Activated T-helper 9 cell treated with anti-CD3 and anti-CD28 coated beads, Interleukin-2, amount 50 U/mL, for 16 hours (primary cell): ENCODE results near the gene FAM219B.
"Not testable (repeated sequence)": the region's sequence is repeated elsewhere in the genome, so short reads cannot be mapped to it uniquely, and the experiment has no call there.

Experiments
- DNase-seq: peaks from one replicate; pipeline ENCODE4 v3.0.0-alpha.2; 2020; ENCODE audit warnings: low read depth

FAM219B gene, protein sequence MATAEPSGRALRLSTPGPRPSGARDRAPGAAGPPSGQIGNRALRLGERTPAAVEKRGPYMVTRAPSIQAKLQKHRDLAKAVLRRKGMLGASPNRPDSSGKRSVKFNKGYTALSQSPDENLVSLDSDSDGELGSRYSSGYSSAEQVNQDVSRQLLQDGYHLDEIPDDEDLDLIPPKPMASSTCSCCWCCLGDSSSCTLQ

DNA sequence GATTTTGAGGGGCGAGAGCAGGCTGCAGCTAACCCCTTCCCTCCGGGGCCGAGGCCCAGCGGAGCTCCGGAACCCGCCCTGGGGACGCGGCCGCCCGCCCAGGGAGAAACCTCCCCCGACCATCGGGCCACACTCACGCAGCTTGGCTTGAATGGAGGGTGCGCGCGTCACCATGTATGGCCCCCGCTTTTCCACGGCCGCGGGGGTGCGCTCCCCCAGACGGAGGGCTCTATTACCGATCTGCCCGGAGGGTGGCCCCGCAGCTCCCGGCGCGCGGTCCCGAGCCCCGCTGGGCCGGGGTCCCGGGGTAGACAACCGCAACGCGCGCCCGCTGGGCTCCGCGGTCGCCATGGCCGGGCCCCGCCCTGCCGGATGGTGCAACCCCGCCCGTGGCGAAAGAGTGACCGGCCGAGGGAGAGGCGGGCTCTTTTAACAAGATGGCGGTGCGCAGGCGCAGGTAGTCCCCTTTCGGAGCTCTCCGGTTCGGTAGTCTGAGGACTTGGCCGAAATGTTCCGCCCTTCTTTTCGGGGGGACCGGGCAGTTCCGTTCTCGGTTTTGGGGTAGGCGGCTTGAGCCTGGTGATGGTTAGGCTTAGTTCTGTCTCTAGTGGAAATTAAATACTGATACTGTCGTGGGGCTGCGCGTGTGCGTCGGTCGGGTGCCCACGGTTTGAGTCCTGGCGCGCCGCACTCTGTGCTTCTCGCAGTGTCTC is at the start of gene FAM219B:
TSS of gene FAM219B (minus strand) at position 402 of the 713 bp plus-strand sequence. CDS start at position 351, 51 bp downstream.
- DNase-seq: peak; percentile 69

DNA sequence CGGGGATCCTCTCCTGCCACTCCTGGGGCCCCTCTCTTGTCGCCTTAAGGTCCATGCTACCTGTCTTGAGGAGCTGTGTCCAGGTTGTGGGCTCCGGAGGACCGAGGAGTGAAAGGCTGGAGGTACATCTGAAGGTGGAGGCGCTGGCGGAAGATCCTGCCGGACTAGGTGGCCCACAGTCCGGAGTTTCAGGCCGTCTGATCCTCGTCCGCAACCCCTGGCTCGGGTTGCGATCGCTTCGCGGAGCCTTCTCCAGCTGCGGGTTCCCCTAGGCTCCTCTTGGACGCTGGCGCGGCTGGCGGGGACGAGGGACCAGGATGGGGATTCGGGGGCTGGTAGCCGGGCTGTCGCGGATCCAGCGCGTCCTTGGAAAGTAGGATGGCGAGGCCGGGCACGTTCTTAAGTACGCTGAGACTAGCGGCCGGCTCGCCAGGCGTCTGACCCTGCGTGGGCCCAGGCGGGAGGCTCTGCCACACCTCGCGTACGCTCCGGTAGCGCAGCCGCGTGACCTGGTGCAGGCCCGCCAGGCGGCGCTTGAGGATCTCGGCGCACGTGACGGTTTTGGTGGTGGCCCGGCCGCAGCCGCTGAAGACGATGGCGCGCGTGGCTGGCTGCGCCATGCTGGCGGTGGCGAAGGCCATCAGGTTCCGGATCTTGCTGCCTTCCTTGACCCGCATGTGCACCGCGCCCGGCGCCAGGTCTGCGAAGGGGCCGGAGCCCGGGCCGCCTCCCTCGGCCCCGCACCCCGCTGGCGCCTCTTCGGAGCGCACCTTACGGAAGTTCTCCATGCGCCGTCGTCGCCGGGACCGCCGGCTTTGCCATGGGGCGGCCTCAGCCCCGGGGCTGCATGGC is 49.4 kb upstream of the FAM219B start:
- DNase-seq: peak; percentile 50

DNA sequence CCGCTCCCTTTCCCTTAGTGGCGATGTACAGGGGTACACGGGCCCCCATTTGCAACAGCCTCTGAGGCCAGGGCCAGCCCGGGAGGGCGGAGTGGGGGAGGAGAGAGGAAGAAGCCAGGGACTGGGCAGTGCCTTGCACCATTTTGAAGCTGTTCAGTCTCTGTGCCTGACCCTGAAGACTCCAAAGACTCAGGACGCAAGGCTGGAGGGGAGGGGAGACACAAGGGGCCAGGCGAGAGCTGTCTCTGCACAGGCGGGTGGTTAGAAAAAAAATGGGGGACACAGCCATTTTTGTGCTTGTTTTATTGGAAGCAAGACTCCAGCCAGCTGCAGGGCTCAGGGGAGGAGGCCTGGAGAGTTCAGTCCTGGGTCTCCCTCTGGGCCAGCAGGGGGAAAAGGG is 48.4 kb upstream of the FAM219B start:
- no peak for DNase-seq

DNA sequence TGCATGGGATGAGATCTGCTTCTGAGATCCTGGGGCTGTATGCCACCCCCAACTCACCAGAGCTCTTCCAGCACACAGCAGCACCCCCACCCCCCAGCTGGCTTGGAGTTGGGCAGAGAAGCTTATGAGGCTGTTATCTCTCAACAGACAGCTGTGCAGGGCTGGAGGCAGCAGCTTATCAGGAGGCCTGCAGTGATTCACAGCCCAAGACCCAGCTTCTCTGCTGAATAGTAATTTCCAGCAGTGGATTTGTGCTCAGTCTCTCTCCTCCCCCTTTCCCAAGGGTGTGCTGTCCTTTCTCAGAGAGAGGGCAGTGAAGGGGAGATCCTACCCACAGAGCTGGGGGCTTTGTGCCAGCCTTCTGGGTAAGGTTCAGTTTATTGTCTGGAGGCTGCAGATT is 47.9 kb upstream of the FAM219B start:
- DNase-seq: no peak

DNA sequence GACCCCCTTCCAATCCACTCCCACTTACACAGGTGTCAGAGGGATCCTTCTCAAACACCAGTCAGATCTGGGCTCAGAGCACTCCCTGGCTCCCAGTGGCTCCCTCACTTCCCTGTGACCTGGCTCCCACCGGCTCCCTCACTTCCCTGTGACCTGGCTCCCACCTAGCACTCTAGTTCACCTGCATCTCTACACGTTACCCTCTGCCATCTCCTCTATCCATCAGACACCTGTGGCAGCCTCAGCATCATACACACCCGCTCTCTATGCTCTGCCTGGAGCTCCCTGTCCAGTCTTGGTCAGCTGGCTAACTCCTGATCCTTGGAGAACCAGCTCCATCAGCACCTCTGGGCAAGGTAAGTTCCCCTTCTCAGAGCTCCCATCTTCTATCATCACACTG is 44.4 kb upstream of the FAM219B start:
- DNase-seq: no peak

DNA sequence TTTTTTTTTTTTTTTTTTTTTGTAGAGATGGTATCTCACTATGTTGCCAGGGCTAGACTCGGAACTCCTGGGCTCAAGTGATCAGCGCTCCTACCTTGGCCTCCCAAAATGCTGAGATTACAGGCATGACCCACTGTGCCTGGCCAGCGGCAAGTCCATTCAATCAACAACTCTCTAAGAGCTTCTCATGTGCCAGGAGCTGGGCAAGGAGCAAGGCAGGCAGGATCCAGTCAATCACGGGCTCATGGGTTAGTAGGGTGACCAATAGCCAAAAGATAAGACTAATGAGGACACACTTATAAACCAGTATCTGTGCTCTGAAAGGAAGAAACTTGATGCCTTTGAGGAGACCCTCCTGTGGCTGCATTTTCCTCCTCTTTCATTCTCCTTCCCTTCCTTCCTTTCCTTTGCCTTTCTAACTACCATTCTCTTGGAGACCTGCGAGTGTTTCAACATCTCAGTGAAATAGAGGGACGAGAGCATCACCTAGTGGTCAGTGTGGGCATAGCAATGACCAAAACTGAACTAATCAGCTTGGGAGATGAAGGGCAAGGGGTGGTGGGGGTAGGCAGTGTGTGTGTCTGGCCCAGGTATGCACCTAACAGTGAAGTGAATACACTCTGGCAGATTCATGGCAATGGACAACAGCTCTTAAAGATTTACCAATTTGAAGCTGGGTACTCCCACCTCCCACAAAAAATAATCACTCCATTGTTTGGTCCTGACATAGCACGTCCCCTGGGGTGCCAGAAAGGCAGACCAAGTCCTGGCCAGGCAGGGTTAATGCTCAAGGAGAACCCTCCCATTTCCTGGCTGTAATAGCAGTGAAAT is 43.6 kb upstream of the FAM219B start:
- DNase-seq: peak; percentile 54

DNA sequence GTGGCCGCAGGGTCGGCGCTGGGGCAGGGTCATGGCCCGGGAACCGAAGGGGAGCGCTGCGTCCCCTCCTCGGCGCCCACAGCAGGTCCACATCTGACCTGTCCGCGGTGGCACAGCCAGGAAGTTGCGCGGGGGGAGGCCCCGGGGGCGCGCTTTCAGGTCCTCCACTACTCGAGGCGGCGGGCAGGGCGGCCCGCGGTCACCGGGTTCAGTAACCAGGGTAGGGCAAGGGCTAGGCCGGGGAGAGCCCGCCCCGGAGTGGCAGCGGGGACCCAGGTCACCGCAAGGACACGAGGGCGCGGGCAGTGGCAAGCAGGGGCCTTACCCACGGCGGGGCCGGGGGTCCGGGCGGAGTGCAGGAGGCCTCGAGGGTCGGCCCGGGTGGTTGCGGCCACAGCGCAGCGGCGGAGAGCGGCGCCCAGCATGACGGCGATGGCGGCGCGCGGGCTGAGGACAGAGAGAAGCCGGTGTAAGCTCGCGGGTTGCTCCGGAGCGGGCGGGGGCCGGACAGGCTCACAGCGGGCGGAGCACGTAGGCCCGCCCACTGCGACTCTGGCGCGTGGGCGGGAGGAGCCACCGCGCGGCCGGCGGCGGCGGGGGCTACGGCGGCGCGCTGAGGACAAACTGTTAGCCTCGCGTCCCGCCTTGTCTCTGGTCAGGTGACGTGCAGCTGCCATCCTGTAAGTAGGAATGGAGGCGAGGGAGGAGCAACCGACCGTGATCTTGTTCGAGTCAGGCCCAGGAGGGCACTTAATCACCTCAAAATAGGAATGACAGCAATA is 31.1 kb upstream of the FAM219B start, which contains the start of gene COX5A:
TSS of gene COX5A (minus strand) at position 484 of the 782 bp plus-strand sequence. CDS start at position 425, 59 bp downstream.
- peak; percentile 88 for DNase-seq

DNA sequence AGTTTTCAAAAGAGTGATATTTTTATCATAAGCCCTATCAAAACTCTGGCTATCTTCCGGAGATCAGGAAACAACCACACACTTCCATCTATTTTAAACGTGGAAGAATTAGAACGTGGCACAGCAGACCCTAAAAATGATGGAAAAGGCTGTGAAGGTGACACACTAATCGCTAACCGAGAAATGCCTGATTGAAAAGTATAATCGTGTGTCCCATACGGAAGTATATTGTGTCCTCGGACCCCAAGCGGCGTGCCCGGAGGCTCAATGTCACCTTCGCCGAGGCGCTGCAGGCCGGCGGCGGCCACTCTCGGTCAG is 30.6 kb upstream of the FAM219B start:
- DNase-seq: no peak

DNA sequence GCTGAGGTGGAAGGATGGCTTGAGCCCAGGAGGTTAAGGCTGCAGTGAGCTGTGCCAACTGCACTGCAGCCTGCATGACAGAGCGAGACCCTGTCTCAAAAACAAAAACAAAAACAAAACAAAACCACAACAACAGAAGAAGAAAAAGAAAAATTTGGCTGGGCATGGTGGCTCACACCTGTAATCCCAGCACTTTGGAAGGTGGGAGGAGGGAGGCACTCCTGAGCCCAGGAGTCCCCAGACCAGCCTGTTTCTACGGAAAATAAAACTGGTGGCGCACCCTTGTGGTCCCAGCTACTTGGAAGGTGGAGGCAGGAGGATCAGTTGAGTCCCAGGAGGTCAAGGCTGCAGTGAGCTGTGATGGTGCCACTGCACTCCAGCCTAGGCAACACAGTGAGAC is 28.5 kb upstream of the FAM219B start:
- DNase-seq: not testable (repeated sequence)

DNA sequence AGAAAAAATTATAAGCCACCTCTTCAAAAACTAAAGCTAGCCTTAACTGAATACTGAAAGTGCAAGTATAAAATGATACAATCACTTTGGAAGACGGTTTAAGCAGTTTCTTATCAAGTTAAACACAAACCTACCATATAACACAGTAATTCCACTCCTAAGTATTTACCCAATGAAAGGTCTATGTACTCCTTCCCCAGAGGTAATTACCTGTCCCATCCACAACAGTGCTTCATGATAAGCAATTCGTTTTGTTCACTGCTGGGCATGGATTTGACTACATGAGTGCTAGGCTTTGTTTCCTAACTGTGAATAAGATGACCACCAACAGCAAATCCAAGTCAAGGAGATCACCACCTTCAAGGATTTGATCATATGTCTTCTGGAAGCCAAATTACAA is 26.9 kb upstream of the FAM219B start:
- no peak for DNase-seq

DNA sequence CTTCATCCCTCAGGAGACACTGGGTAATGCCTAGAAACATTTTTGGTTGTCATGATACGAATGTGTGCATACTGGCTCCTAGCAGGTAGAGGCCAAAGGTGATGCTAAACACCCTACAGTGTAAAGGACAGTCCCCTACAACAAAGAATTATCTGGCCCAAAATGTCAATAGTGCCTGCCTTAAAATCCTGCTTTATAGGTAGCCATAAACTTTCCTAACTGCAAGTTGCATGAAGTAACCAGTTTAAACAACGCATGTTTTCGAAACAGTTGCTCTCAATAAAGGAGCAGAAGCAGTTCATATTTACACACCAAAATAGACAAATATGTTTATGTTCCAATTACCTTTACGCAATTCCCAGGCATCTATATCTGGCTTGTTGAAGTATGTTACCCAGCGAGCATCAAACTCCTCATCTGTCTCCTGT is 22.1 kb upstream of the FAM219B start:
- no peak for DNase-seq

DNA sequence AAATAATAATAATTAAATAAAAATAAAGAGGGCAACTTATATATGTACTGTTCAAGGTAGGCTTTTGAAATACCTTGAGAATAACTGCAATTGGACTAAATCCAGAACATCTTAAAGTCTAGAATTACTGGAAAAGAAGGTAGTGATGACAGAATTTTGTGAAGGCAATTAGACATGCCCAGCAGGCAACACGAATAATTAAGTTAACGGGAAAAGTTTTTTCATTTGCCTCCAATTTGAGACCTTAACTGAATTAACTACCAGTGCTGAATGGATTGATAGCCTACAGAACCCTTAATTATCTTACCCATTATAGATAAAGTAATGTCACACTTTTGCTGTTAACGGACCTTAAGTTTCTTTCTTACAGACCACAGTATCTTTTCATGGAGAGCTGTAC is 17.9 kb upstream of the FAM219B start:
- no peak for DNase-seq

DNA sequence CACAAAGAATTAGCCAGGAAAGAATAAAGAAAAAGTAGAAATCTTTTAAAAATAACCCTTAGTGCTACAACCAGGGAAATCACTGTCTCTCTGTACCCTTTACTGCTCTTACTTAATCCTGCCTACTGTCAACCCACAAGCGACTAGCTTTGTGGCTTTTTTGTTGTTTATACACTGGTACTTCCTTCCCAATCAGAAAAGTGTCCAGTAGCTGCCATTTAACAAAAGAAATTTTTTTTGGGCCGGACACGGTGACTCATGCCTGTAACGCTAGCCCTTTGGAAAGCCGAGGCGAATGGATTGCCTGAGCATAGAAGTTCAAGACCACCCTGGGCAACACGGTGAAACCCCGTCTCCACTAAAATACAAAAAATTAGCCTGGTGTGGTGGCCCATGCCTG is 13.8 kb upstream of the FAM219B start:
- DNase-seq: no peak

DNA sequence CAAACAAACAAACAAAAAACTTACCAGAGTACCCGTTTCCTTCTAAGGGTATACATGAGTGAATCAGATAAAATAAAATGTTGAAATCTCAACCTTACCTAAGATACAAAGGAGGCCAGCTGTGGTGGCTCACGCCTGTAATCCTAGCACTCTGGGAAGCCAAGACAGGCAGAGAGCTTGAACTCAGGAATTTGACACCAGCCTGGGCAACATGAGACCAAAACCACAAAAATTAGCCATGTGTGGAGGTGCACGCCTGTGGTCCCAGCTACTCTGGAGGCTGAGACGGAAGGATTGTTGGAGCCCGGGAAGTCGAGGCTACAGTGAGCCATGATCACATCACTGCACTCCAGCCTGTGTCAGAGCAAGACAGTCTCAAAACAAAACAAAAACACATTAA is 11.0 kb upstream of the FAM219B start:
- no peak for DNase-seq

DNA sequence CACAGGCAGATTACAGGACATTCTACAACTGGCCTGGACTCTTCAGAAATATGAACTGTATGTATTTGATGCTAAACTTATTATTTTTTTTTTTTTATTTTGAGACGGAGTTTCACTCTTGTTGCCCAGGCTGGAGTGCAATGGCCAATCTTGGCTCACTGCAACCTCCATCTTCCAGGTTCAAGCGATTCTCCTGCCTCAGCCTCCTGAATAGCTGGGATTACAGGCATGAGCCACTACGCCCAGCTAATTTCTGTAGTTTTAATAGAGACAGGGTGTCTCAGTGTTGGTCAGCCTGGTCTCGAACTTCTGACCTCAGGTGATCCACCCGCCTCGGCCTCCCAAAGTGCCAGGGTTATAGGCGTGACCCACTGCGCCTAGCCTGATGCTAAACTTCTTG is 7.1 kb upstream of the FAM219B start:
- not testable (repeated sequence) for DNase-seq

DNA sequence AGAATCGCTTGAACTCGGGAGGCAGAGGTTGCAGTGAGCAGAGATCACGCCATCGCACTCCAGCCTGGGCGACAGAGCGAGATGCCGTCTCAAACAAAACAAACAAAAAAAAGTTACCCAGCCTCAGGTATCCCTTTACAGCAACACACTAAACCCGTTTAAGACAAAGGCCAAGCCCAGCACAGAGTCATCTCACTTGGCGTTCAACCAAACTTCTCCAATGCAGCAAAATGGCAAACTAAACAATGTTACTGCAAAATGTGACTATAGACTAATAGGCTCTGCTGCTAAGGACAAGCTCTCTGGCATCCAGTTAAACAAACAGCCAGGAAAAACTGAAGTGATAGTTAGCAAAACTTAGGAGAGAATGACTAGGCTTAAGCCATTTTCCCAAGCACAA is 6.4 kb upstream of the FAM219B start:
- DNase-seq: no peak

DNA sequence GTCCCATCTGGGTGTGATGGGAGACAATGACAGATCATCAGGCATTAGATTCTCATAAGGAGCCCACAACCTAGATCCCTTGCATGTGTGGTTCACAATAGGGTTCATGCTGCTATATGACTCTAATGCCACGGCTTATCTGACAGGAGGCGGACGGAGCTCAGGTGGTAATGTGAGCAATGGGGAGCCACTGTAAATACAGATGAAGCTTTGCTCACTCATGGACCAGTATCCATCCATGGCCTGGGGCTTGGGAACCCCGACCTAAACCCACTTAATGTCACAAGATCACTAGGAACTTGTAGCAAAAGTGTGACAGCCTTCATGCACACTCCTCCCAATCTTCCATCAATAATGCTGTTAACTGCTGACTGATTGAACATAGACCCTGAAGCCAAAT is 2.0 kb upstream of the FAM219B start:
- no peak for DNase-seq

DNA sequence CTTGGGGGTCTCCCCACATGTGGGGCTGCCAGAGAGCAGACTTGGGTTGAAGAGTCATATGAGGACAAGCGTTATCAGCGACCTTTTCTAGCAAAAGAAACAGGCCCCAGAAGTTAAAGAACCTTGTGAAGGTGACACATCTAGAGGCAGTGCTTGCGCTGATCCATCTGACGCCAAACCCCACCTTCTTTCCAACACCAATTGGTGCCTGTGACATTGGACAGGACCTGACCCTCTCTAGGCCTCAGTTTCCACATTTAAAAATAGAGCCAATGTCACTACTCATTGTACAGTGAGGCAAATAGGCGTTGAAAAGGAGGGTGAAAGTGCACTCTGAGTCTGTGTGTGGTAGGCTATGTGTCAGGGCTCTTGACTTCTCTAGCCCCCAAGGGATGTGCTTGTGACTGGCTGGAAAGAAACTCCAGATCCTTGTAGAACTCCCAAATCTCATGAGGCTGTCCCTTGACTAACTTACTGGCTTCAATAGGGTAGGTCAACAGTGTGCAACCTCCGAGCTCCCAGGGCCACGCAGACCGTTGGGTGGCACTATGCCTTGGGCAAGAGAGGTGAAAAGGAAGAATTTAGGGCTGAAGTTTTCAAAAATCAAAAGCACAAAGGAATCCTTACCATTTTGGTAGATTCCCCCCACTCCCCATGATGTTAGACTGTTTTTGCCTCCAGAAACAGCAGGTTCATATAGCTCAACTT is 666 bp upstream of the FAM219B start:
- DNase-seq: no peak

DNA sequence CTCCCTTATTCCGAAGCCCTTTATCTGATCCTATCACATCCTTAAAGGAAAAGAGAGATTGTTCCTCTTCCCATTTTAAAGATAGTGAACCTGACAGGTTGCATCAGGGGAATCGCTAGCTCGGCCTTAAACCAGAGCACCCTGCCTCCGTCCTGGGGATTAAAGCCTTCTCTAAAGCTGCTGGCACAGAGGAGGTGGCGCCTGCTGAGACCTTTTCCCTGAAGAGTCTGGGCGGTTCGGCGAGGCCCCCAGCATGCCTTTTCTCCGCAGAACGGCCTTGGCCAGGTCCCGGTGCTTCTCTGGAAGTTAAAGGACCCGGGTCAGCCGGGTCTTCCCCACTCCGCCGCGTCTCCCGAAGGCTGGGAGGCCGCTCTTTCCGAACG is 593 bp downstream of the FAM219B start:
- peak; percentile 4 for DNase-seq

DNA sequence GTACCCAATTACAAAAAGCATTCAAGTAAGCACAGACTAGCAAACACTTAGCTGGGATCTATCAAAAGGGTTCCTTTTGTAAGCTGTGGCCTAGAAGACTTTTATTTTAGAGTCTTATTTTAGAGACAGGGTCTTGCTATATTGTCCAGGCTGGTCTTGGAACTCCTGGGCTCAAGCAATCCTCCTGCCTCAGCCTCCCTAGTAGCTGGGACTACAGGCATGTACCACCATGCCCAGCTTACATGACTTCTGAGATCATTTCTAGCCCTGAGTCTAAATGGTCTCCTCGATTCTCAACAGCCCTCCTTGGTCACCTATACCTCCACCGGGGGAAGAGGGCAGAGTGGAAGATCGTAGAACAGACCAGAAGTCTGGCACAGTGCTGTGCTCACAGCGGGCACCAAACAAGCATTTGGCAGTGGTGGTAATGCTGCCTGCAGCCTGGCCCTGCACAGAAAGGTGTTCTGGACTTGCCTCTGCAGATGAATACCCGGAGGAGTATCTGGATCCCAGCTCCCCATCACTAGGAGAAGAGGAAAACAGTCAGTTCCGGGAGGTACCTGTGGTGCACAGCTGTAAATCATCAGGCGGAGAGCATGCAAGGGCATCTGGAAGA is 2.4 kb downstream of the FAM219B start:
- no peak for DNase-seq
